ENCODE results near the gene GRIN2A.

The GRIN2A gene

GRCh38 chr16:9805109-9805508, 377.1 kb downstream of the GRIN2A start:
- no peak for DNase-seq

- DNase-seq, result no peak
Measured at GRCh38 chr16:9802160-9802559, 380.1 kb downstream of the GRIN2A start.

DNA sequence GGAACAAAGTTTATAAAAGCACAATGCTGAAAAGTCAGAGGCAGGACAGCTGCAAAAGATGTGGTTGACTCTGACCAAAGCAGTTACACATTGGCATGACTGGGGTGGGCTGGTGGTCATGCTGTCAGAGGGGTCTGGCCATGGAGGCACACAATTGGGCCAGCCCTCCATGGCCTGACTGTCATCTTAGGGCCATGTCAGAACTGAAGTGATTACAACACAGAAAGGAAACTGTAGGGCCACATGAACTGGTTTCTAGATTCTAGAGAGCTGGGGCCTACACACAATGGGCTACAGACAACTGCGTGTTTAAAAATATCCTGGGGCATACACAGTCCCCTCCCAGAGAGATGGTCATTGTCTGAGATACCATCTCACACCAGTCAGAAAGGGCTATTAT, 380.6 kb downstream of the GRIN2A start:
- no peak for DNase-seq

DNA sequence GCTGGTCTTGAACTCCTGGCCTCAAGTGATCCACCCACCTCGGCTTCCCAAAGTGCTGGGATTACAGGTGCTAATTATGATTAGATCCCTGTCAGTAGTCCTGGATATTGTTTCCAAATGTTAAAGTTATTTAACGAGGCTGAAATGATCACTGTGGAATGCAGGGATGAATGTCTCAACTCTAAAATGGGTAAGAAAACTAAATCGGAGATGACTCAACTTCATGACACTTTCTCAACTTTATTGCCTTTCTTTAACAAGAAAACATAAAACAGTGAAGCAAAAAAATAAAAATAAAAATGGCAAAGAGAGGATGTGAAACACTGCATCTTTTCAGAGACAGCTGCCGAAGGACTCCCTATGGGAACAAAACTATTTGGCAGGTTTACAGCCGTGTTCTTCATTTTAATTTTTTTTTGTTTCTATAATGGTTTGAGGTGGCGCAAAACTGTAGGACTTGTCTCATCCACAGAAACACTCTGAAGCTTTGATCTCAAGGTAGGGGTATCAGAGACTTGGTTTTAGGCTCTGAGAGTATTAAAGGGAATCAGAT, 382.0 kb downstream of the GRIN2A start:
- DNase-seq, result no peak

GRCh38 chr16:9798952-9799580, 383.2 kb downstream of the GRIN2A start:
- no peak for DNase-seq

DNA sequence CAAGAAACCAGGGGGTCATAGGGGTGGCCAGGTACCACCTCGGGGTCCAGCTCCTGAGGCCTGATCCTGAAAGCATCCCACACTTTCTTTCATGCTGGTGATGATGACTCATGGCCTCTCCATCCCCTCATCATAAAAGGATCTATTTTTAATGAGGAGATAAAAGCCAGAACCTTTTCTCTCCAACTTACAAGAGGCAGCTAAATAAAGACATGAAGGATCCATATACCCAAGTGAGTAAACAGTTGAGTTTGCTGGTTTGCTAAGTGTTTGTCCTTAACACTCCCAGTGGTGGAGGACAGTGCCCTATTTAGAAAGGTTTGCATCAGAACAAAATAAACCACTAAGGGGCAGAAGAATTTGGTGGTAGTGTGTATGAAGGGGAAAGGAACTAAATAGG, 383.8 kb downstream of the GRIN2A start:
- DNase-seq, result no peak

DNA sequence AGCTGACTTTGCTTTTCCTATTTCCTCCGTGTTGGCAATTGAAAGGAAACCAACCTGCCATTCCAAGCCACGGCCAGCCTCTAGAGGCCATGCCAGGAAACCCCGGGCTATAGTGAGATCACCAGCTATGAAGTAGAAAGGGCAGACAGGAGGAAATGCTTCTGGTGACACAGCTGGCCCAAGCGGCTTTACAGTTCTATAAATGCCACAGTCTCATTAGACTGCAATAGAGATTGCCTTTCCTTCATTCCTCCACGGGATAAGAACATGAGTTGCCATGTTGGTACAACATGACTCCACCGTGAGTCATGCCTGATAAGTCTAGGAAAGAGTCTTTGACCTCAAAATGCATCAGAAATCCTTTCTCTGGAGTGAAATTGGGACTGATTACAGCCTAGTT, 384.9 kb downstream of the GRIN2A start:
- no peak for DNase-seq

DNA sequence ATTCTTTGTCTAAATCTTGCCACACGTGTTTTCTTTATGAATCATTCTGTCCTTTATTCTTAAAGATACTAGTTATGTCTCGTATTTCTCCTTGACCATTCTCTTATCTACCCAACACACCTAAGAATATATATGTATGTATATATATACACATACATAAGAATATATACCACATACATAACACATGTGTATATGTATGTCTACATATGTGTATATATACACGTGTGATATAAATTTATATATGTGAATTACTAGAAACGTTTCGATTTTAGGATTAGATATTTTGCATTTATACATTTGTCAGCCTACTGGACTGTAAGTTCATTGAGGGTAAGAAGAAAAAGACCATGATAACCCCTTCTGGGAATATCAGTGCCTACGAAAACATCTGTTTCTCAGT, 388.6 kb downstream of the GRIN2A start:
- DNase-seq, result no peak

- DNase-seq, result no peak
Measured at GRCh38 chr16:9791556-9791955, 390.7 kb downstream of the GRIN2A start.

GRCh38 chr16:9790199-9790598, 392.0 kb downstream of the GRIN2A start:
- DNase-seq, result no peak

- DNase-seq, result no peak
Measured at GRCh38 chr16:9787717-9788116, 394.5 kb downstream of the GRIN2A start.

GRCh38 chr16:9780831-9781230, 401.4 kb downstream of the GRIN2A start:
- DNase-seq, result no peak

- no peak for DNase-seq
Measured at GRCh38 chr16:9778849-9779248, 403.4 kb downstream of the GRIN2A start.

GRCh38 chr16:9775998-9776397, 406.2 kb downstream of the GRIN2A start:
- DNase-seq, result no peak

DNA sequence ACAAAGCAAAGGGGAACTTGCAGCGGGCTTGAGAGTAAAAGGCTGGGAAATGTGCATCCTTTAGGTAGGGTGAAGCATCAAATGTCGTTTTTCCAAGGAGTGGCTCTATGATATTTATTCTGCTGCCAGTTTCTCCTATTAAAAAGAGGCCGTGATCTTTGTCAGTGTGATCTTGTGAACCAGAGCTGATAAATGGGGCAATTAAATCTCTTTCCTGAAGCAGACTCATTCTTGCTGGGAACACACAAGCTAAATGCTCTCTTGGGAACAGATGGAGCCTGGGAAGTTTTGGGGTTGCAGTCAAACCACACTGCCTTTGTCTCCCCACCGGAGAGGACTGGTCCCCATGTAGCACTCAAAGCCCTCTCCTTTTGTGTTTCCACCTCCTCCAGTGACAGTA, 408.9 kb downstream of the GRIN2A start:
- no peak for DNase-seq

- no peak for DNase-seq
Measured at GRCh38 chr16:9772526-9773225, 409.6 kb downstream of the GRIN2A start.

DNA sequence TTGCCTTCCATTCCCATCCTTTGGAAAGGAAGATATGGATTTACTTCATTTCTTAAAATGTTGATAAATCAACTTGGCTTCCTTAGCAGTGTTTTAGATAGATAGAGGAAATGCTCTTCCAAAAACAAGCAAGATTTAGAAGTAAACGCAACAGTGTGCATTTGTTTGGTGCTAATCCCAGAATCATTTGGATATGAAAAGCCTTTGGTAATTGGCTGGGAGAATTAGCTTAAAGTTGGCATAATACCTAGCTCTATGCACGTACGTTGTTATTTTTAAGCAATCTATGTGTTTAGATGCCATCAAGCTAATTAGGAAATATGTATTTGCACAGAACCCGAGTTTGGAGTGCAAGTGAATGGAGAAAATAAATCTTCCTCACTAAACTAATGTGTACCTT, 415.3 kb downstream of the GRIN2A start:
- no peak for DNase-seq

DNA sequence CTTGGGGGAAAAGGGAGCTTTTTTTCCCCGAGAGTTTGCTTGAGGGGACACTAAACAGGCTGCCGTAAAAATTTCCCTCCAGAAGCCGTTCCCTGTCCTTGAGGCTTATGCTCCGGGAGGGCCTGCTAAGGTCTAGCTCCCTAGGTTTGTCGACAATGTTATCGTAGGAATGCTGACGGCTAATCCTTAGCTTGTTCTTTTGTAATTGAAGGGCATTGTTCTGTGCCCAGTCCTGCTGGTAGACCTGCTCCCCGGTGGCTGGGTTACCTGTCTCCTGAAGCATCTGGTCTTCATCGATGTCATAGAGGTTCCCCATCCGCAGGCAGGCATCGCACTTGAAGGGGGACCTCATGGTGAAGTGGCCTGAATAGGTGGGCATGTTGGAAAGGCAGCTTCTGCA, 418.7 kb downstream of the GRIN2A start:
- DNase-seq, result no peak

- DNase-seq, result no peak
Measured at GRCh38 chr16:9761870-9762269, 420.4 kb downstream of the GRIN2A start.

DNA sequence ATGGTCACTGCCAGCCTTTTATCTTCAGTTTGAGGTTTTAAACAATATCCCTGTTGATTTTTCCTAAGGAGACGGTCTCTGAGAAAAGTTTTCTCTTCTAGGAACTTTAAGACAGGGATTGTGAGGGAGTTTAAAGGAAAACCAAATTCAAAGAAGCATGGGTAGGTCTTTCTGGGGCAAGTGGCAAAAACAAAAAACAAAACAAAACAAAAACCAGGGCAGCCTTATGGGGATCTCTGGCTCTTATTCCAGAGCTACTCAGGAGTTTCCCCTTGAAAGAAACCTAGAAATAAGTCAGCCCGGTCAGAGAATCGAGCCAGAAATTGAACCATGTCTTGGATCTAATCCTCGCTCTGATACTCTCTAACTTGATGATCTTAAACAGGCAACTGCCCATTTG, 424.5 kb downstream of the GRIN2A start:
- DNase-seq, result no peak

GRCh38 chr16:9756434-9756833, 425.8 kb downstream of the GRIN2A start:
- DNase-seq, result no peak

- no peak for DNase-seq
Measured at GRCh38 chr16:9755081-9755480, 427.1 kb downstream of the GRIN2A start.

DNA sequence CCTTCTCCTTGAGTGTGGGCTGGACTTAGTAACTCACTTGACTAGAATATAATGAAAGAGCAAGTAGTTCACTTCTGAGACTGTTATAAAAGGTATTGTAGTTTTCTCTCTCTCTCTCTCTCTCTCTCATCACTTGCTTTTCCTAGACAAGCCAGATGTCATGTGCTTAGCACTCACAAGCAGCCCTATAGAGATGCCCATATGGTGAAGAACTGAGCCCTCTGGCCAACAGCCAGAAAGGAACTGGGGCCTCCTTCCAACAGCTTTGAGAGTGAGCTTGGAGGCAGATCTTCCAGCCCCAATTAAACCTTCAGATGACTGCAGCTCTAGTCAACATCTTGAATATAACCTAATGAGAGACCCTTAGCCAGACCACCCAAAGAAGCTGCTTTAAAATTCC, 440.5 kb downstream of the GRIN2A start:
- no peak for DNase-seq

GRCh38 chr16:9739301-9739700, 442.9 kb downstream of the GRIN2A start:
- DNase-seq, result no peak

- DNase-seq, result no peak
Measured at GRCh38 chr16:9738690-9739089, 443.5 kb downstream of the GRIN2A start.
